Astrocyte (in vitro differentiated cells and primary cell): ENCODE results near the gene N4BP3. TPM values are rescaled to one million over a fixed set of nuclear protein-coding genes. Genes with fewer than 3 reads are reported as not detected.

Experiments
- DNase-seq: peaks from one replicate; pipeline ENCODE4 v3.0.0-alpha.2; 2010; ENCODE audit warnings: low read depth
- FAIRE-seq: peaks from 2 replicates; lab custom pipeline; 2011; peaks lifted over from hg19 to GRCh38; lab: Jason Lieb, UNC
- H2AFZ ChIP-seq: 2 replicates; pipeline ENCODE4 v1.6.0; 2012; ENCODE audit warnings: low read depth, low read length, inconsistent platforms
- H3K27ac ChIP-seq: 2 replicates; pipeline ENCODE4 v1.5.1; 2011; ENCODE audit warnings: low read depth, low read length, inconsistent platforms
- H3K27me3 ChIP-seq: 2 replicates; pipeline ENCODE4 v1.6.0; 2011; ENCODE audit warnings: low read length, inconsistent platforms; ENCODE audit not compliant: insufficient read depth
- H3K36me3 ChIP-seq: 2 replicates; pipeline ENCODE4 v1.5.1; 2011; ENCODE audit warnings: low read length, inconsistent platforms; ENCODE audit not compliant: insufficient read depth
- H3K4me1 ChIP-seq: 2 replicates; pipeline ENCODE4 v1.5.1; 2011; ENCODE audit warnings: low read length, inconsistent platforms; ENCODE audit not compliant: insufficient read depth
- H3K4me2 ChIP-seq: 2 replicates; pipeline ENCODE4 v1.6.0; 2012; ENCODE audit warnings: low read length, inconsistent platforms
- H3K4me3 ChIP-seq: 2 replicates; pipeline ENCODE4 v1.5.1; 2011; ENCODE audit warnings: low read depth, mild to moderate bottlenecking, low read length, inconsistent platforms; ENCODE audit not compliant: insufficient read depth
- H3K79me2 ChIP-seq: 2 replicates; pipeline ENCODE4 v1.6.0; 2012; ENCODE audit warnings: mild to moderate bottlenecking, low read length, inconsistent platforms; ENCODE audit not compliant: insufficient read depth
- H3K9ac ChIP-seq: 2 replicates; pipeline ENCODE4 v1.6.0; 2012; ENCODE audit warnings: mild to moderate bottlenecking, low read length, inconsistent platforms
- H3K9me3 ChIP-seq: 2 replicates; pipeline ENCODE4 v1.5.1; 2012; ENCODE audit warnings: low read depth, mild to moderate bottlenecking, low read length, inconsistent platforms; ENCODE audit not compliant: insufficient read depth
- H4K20me1 ChIP-seq: 2 replicates; pipeline ENCODE4 v1.6.0; 2012; ENCODE audit warnings: low read length, inconsistent platforms; ENCODE audit not compliant: insufficient read depth
- H3K27ac Mint-ChIP-seq: one replicate; pipeline ENCODE4 v1.8.0; 2021; ENCODE audit warnings: mild to moderate bottlenecking, mixed read lengths; ENCODE audit not compliant: unreplicated experiment
- H3K27me3 Mint-ChIP-seq: one replicate; pipeline ENCODE4 v1.8.0; 2021; ENCODE audit warnings: low read depth, mixed read lengths; ENCODE audit not compliant: unreplicated experiment
- H3K36me3 Mint-ChIP-seq: one replicate; pipeline ENCODE4 v1.8.0; 2021; ENCODE audit warnings: low read depth, mixed read lengths; ENCODE audit not compliant: unreplicated experiment
- H3K4me1 Mint-ChIP-seq: one replicate; pipeline ENCODE4 v1.8.0; 2021; ENCODE audit warnings: low read depth, mixed read lengths; ENCODE audit not compliant: unreplicated experiment
- H3K4me3 Mint-ChIP-seq: one replicate; pipeline ENCODE4 v1.8.0; 2021; ENCODE audit warnings: mild to moderate bottlenecking, moderate library complexity, mixed read lengths; ENCODE audit not compliant: unreplicated experiment
- H3K9me3 Mint-ChIP-seq: one replicate; pipeline ENCODE4 v1.8.0; 2021; ENCODE audit warnings: mild to moderate bottlenecking, mixed read lengths; ENCODE audit not compliant: unreplicated experiment
- EZH2 ChIP-seq: IDR thresholded peaks from 2 replicates; pipeline ENCODE4 v1.6.1; 2012; ENCODE audit warnings: mild to moderate bottlenecking, low read length, inconsistent platforms; ENCODE audit not compliant: insufficient read depth
- total RNA-seq: library from RNA; stranded (reverse); gene quantifications from 2 replicates; pipeline ENCODE4 v1.2.1, GENCODE V29; 2021
- TF ChIP-seq, protein P1 (sequence below): IDR thresholded peaks from 2 replicates; pipeline ENCODE4 v1.5.1; 2011; ENCODE audit warnings: low read depth, mild to moderate bottlenecking, inconsistent platforms, low read length, moderate library complexity; ENCODE audit not compliant: insufficient read depth

The N4BP3 gene
- total RNA-seq, 1 donor from 2014 or later, result 1.3 TPM

DNA sequence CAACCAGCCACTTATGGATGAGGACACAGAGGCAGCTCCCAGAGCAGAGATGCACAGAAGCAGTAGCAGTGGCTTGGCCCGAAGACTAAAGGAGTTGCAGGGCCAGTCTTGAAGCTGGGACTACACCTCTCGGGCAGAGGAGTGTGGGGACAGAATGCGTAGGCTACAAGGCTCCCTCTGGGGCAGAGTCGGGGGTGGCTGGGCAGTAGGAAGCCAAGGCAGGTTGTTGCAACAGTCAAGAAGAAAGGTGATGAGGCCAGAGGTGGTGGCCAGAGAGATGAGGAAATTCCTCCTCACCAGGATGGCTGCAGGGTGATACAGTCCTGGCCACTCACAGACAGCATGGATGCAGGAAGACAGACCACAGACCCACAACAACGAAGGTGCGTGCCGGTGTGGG, 4.9 kb upstream of the N4BP3 start:
- no peak overlapping the region for H3K9ac ChIP-seq
- no peak overlapping the region for H2AFZ ChIP-seq
- no peaks in the 10 kb centered on the region for H3K9me3 Mint-ChIP-seq
- no peak overlapping the region for H3K27ac Mint-ChIP-seq
- H3K4me3 ChIP-seq, result no peak overlapping the region
- no peak overlapping the region for H3K4me3 Mint-ChIP-seq
- no peaks in the 10 kb centered on the region for H4K20me1 ChIP-seq
- no peaks in the 10 kb centered on the region for H3K4me1 Mint-ChIP-seq
- DNase-seq, result no peak
- H3K27ac ChIP-seq, result no peak overlapping the region
- H3K36me3 Mint-ChIP-seq, result no peaks in the 10 kb centered on the region
- TF ChIP-seq EZH2, result no peak
- TF ChIP-seq, protein P1, sequence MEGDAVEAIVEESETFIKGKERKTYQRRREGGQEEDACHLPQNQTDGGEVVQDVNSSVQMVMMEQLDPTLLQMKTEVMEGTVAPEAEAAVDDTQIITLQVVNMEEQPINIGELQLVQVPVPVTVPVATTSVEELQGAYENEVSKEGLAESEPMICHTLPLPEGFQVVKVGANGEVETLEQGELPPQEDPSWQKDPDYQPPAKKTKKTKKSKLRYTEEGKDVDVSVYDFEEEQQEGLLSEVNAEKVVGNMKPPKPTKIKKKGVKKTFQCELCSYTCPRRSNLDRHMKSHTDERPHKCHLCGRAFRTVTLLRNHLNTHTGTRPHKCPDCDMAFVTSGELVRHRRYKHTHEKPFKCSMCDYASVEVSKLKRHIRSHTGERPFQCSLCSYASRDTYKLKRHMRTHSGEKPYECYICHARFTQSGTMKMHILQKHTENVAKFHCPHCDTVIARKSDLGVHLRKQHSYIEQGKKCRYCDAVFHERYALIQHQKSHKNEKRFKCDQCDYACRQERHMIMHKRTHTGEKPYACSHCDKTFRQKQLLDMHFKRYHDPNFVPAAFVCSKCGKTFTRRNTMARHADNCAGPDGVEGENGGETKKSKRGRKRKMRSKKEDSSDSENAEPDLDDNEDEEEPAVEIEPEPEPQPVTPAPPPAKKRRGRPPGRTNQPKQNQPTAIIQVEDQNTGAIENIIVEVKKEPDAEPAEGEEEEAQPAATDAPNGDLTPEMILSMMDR, result no peak
- no peak for FAIRE-seq
- H3K4me2 ChIP-seq, result no peak overlapping the region
- no peaks in the 10 kb centered on the region for H3K36me3 ChIP-seq
- H3K79me2 ChIP-seq, result no peaks in the 10 kb centered on the region
- no peaks in the 10 kb centered on the region for H3K4me1 ChIP-seq
- H3K27me3 ChIP-seq, result peaks cover 5% of the 10 kb centered on the region
- H3K27me3 Mint-ChIP-seq, result peaks cover 31% of the 10 kb centered on the region
- no peaks in the 10 kb centered on the region for H3K9me3 ChIP-seq

GRCh38 chr5:178108966-178109365, 4.4 kb upstream of the N4BP3 start:
- H3K27me3 Mint-ChIP-seq, result peaks cover 31% of the 10 kb centered on the region
- no peak for DNase-seq
- H3K9me3 Mint-ChIP-seq, result no peaks in the 10 kb centered on the region
- FAIRE-seq, result no peak
- no peaks in the 10 kb centered on the region for H3K4me1 Mint-ChIP-seq
- Histone ChIP-seq H3K79me2 (no peaks in the 10 kb centered on the region), H3K9ac (no peak overlapping the region), H3K4me3 (no peak overlapping the region), H3K4me2 (no peak overlapping the region), H3K9me3 (no peaks in the 10 kb centered on the region), H3K36me3 (no peaks in the 10 kb centered on the region), H3K4me1 (peaks cover 2% of the 10 kb centered on the region), H3K27ac (no peak overlapping the region), H4K20me1 (no peaks in the 10 kb centered on the region), H3K27me3 (peaks cover 7% of the 10 kb centered on the region), H2AFZ (no peak overlapping the region)
- no peak overlapping the region for H3K27ac Mint-ChIP-seq
- no peak overlapping the region for H3K4me3 Mint-ChIP-seq
- no peaks in the 10 kb centered on the region for H3K36me3 Mint-ChIP-seq
- no peak for TF ChIP-seq EZH2
- TF ChIP-seq, protein P1, result no peak

GRCh38 chr5:178110511-178110910, 2.8 kb upstream of the N4BP3 start:
- H3K4me1 ChIP-seq, result peaks cover 5% of the 10 kb centered on the region
- no peak overlapping the region for H2AFZ ChIP-seq
- Mint-ChIP-seq H3K4me1 (peaks cover 2% of the 10 kb centered on the region), H3K27ac (no peak overlapping the region), H3K27me3 (peaks cover 31% of the 10 kb centered on the region), H3K36me3 (no peaks in the 10 kb centered on the region), H3K4me3 (no peak overlapping the region), H3K9me3 (no peaks in the 10 kb centered on the region)
- FAIRE-seq (no peak), DNase-seq (no peak)
- TF ChIP-seq EZH2, result no peak
- peaks cover 21% of the 10 kb centered on the region for H3K27me3 ChIP-seq
- no peaks in the 10 kb centered on the region for H3K9me3 ChIP-seq
- peaks cover 6% of the 10 kb centered on the region for H4K20me1 ChIP-seq
- no peak overlapping the region for H3K4me3 ChIP-seq
- H3K9ac ChIP-seq, result no peak overlapping the region
- no peaks in the 10 kb centered on the region for H3K36me3 ChIP-seq
- H3K4me2 ChIP-seq, result no peak overlapping the region
- H3K79me2 ChIP-seq, result no peaks in the 10 kb centered on the region
- H3K27ac ChIP-seq, result no peak overlapping the region
